ENCODE measurements around the gene NUP210.

NUP210 gene

GRCh38 chr3:13375464-13375863, 44.7 kb downstream of the NUP210 start:
- DNase-seq (ENCODE audit: low read depth) = no peak
- no peak for TF ChIP-seq CTCF (IDR thresholded peaks at IDR 0.05; ENCODE audit: insufficient read depth, low read depth, low read length, missing control alignments)

GRCh38 chr3:13373975-13374586, 46.0 kb downstream of the NUP210 start:
- no peak for DNase-seq (ENCODE audit: low read depth)
- no peak overlapping the region for H3K4me3 ChIP-seq (ENCODE audit: low read depth, low read length)
- TF ChIP-seq CTCF (IDR thresholded peaks at IDR 0.05; ENCODE audit: insufficient read depth, low read depth, low read length, missing control alignments) = no peak

More at GRCh38 chr3:13375464-13375863, 44.7 kb downstream of the NUP210 start:
- H3K4me3 ChIP-seq (ENCODE audit: low read depth, low read length) = no peak overlapping the region

DNA sequence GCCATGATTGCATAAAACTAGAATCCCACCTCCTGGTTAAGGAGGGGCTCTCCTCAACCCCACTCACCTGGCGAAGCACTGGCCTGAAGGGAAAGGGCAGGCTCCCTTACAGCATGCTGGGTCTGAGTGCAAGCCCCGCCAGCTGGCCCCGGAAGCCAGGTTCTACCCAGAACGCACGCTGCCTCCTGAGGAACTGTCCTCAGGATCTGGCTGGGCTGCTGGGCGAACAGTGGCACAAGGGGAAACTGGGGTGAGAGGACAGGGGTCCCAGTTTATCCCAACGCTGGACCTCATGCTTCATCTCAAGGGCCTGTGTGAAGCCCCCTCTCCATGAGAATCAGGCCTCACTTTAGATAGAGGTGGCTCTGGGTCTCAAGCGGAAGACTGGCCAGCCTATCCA, 47.5 kb downstream of the NUP210 start:
- DNase-seq (ENCODE audit: low read depth) = no peak
- no peak for TF ChIP-seq CTCF (IDR thresholded peaks at IDR 0.05; ENCODE audit: insufficient read depth, low read depth, low read length, missing control alignments)
- no peak overlapping the region for H3K4me3 ChIP-seq (ENCODE audit: low read depth, low read length)

- H3K4me3 ChIP-seq (ENCODE audit: low read depth, low read length) = no peak overlapping the region
- no peak for DNase-seq (ENCODE audit: low read depth)
- TF ChIP-seq CTCF (IDR thresholded peaks at IDR 0.05; ENCODE audit: insufficient read depth, low read depth, low read length, missing control alignments) = no peak
Observed at GRCh38 chr3:13372126-13372525, 48.0 kb downstream of the NUP210 start.

- no peak for DNase-seq (ENCODE audit: low read depth)
- no peak overlapping the region for H3K4me3 ChIP-seq (ENCODE audit: low read depth, low read length)
- TF ChIP-seq CTCF (IDR thresholded peaks at IDR 0.05; ENCODE audit: insufficient read depth, low read depth, low read length, missing control alignments) = no peak
Observed at GRCh38 chr3:13371100-13372075, 48.7 kb downstream of the NUP210 start.

GRCh38 chr3:13370609-13371008, 49.5 kb downstream of the NUP210 start:
- no peak for DNase-seq (ENCODE audit: low read depth)
- TF ChIP-seq CTCF (IDR thresholded peaks at IDR 0.05; ENCODE audit: insufficient read depth, low read depth, low read length, missing control alignments) = no peak
- H3K4me3 ChIP-seq (ENCODE audit: low read depth, low read length) = no peak overlapping the region

Data from GM12865 (cell line).